PC-3 (cell line): ENCODE data around the gene SH3RF1. TPM values are rescaled to one million over a fixed set of nuclear protein-coding genes. Genes with fewer than 3 reads are reported as not detected.

Source experiments
- ATAC-seq: fragments of 200-7000 bp; cut with Tn5 transposase; 2 replicates; pipeline ENCODE4 v1.9.1; 2020; ENCODE audit warnings: mild to moderate bottlenecking, moderate library complexity
- BruUV-seq: library from RNA; stranded (reverse); fragments of 400-500 nt; replicated peaks from 2 replicates; lab custom pipeline; 2021; lab: Mats Ljungman, UMichigan
- CTCF ChIA-PET: fragments of 300-600 bp; sonication (Branson Sonifier 250); formaldehyde crosslinking; loops from one replicate; lab custom pipeline; 2022; ENCODE audit warnings: antibody characterized with exemption; lab: Charles Lee
- POLR2A ChIA-PET: fragments of 300-600 bp; sonication (Branson Sonifier 250); formaldehyde crosslinking; loops from one replicate; lab custom pipeline; 2022; ENCODE audit warnings: antibody characterized with exemption; ENCODE audit not compliant: unreplicated experiment; lab: Charles Lee
- DNase-seq: peaks from one replicate; pipeline ENCODE4 v3.0.0-alpha.2; 2015
- H2AFZ ChIP-seq: fragments of 300-600 bp; sonication (generic); 2 replicates; pipeline ENCODE4 v1.6.0; 2016; ENCODE audit warnings: antibody characterized with exemption, low read length
- H3F3A ChIP-seq: fragments of 300-600 bp; sonication (generic); one replicate; pipeline ENCODE4 v1.6.0; 2017; ENCODE audit warnings: antibody characterized with exemption, low read length, control low read depth, mild to moderate bottlenecking; ENCODE audit not compliant: unreplicated experiment
- H3K27ac ChIP-seq: fragments of 300-600 bp; sonication (generic); 2 replicates; pipeline ENCODE4 v1.5.1; 2016; ENCODE audit warnings: mild to moderate bottlenecking, low read length
- H3K27me3 ChIP-seq: fragments of 300-600 bp; sonication (generic); 2 replicates; pipeline ENCODE4 v1.6.1; 2016; ENCODE audit warnings: low read length, mixed read lengths
- H3K36me3 ChIP-seq: fragments of 300-600 bp; sonication (generic); 2 replicates; pipeline ENCODE4 v1.6.1; 2016; ENCODE audit warnings: low read depth, mixed run types, low read length, mixed read lengths
- H3K4me1 ChIP-seq: fragments of 300-600 bp; sonication (generic); 2 replicates; pipeline ENCODE4 v1.5.1; 2016; ENCODE audit warnings: low read length; ENCODE audit not compliant: insufficient read depth
- H3K4me2 ChIP-seq: fragments of 300-600 bp; sonication (generic); 2 replicates; pipeline ENCODE4 v1.6.0; 2016; ENCODE audit warnings: low read length
- H3K4me3 ChIP-seq: fragments of 300-600 bp; sonication (generic); 2 replicates; pipeline ENCODE4 v1.5.1; 2016; ENCODE audit warnings: mild to moderate bottlenecking, low read length, mixed read lengths
- H3K79me2 ChIP-seq: fragments of 300-600 bp; sonication (generic); 2 replicates; pipeline ENCODE4 v1.6.1; 2017; ENCODE audit warnings: low read length, mixed read lengths
- H3K9ac ChIP-seq: fragments of 300-600 bp; sonication (generic); 2 replicates; pipeline ENCODE4 v1.6.0; 2016; ENCODE audit warnings: mild to moderate bottlenecking, low read length
- H3K9me2 ChIP-seq: fragments of 300-600 bp; sonication (generic); replicated peaks from 2 replicates; pipeline ENCODE4 v1.6.1; 2016; ENCODE audit warnings: mixed run types, low read length, mixed read lengths
- H3K9me3 ChIP-seq: fragments of 300-600 bp; sonication (generic); 2 replicates; pipeline ENCODE4 v1.6.1; 2016; ENCODE audit warnings: low read length, mixed read lengths
- H4K20me1 ChIP-seq: fragments of 300-600 bp; sonication (generic); 2 replicates; pipeline ENCODE4 v1.6.1; 2016; ENCODE audit warnings: low read length, mixed read lengths
- EZH2 ChIP-seq: fragments of 300-600 bp; sonication (generic); IDR thresholded peaks from one replicate; pipeline ENCODE4 v1.6.1; 2017; ENCODE audit warnings: antibody characterized with exemption, mild to moderate bottlenecking, low read length; ENCODE audit not compliant: unreplicated experiment
- EZH2phosphoT487 ChIP-seq: fragments of 300-600 bp; sonication (generic); IDR thresholded peaks from 2 replicates; pipeline ENCODE4 v1.6.1; 2018; ENCODE audit warnings: mild to moderate bottlenecking, antibody characterized with exemption, low read length, borderline replicate concordance
- intact Hi-C: fragments of 100-400 bp; cut with micrococcal nuclease; formaldehyde crosslinking; loops from 2 replicates; pipeline ENCODE4 v1.9.0; 2023
- total RNA-seq: library from RNA; depleted of rRNA; stranded (reverse); fragments of >200 nt; gene quantifications from 2 replicates; pipeline ENCODE4 v1.2.3, GENCODE V29; 2014
- TF ChIP-seq, protein P1 (sequence below): fragments of 300-600 bp; sonication (generic); conservative IDR thresholded peaks from 2 replicates; pipeline ENCODE4 v1.5.1; 2017; ENCODE audit warnings: antibody characterized with exemption, low read depth, mild to moderate bottlenecking, low read length

Gene SH3RF1
- total RNA-seq, 1 experiment from 2014 or later, result 21.0 TPM

DNA sequence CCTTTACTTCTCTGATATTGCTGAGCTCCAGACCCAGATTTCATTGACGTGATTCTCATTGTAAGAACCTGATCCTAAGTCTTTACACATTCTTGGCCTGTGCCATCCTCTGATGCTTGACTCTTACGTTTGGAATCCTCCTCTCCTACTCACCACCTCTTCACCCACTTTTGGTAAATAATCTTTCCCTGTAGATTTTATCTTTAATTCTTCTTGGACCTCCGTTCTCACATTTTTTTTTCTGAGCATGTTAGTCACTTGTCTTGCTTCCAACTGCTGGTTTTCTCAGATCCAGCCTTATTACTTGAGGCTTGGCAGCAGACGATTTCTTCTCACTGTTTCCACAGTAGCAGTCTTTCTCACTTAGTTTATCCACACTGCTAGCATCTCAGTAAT, 12.4 kb upstream of the SH3RF1 start:
- Histone ChIP-seq H2AFZ (peak overlapping the region; percentile 49; the same call in 1 of the 2 replicates), H3K4me1 (peaks cover 40% of the 10 kb centered on the region), H3K9me3 (no peaks in the 10 kb centered on the region), H3K36me3 (no peaks in the 10 kb centered on the region), H3K79me2 (no peaks in the 10 kb centered on the region), H3K27ac (peak overlapping the region; percentile 98), H3F3A (peaks cover 4% of the 10 kb centered on the region), H3K9me2 (no peaks in the 10 kb centered on the region), H3K27me3 (no peaks in the 10 kb centered on the region), H3K9ac (peak overlapping the region; percentile 71), H4K20me1 (no peaks in the 10 kb centered on the region), H3K4me3 (peak overlapping the region; percentile 60), H3K4me2 (peak overlapping the region; percentile 79)
- POLR2A ChIA-PET, result interaction anchor here (0.6 to 0.7 kb wide), 2 partner anchors 80 to 292 kb away, joined by 3 read pairs; no protein-coding TSS in a partner anchor
- TF ChIP-seq EZH2, result no peak
- no peak for TF ChIP-seq EZH2phosphoT487
- TF ChIP-seq, protein P1, sequence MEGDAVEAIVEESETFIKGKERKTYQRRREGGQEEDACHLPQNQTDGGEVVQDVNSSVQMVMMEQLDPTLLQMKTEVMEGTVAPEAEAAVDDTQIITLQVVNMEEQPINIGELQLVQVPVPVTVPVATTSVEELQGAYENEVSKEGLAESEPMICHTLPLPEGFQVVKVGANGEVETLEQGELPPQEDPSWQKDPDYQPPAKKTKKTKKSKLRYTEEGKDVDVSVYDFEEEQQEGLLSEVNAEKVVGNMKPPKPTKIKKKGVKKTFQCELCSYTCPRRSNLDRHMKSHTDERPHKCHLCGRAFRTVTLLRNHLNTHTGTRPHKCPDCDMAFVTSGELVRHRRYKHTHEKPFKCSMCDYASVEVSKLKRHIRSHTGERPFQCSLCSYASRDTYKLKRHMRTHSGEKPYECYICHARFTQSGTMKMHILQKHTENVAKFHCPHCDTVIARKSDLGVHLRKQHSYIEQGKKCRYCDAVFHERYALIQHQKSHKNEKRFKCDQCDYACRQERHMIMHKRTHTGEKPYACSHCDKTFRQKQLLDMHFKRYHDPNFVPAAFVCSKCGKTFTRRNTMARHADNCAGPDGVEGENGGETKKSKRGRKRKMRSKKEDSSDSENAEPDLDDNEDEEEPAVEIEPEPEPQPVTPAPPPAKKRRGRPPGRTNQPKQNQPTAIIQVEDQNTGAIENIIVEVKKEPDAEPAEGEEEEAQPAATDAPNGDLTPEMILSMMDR, result no peak
- ATAC-seq (peak; percentile 80), DNase-seq (peak; percentile 89)
- intact Hi-C loops, result no loop called here
- CTCF ChIA-PET, result interaction anchor here (1.0 kb wide), 1 partner anchor 167 kb away, joined by 3 read pairs; no protein-coding TSS in a partner anchor
- TSS peak; percentile 85 for BruUV-seq

DNA sequence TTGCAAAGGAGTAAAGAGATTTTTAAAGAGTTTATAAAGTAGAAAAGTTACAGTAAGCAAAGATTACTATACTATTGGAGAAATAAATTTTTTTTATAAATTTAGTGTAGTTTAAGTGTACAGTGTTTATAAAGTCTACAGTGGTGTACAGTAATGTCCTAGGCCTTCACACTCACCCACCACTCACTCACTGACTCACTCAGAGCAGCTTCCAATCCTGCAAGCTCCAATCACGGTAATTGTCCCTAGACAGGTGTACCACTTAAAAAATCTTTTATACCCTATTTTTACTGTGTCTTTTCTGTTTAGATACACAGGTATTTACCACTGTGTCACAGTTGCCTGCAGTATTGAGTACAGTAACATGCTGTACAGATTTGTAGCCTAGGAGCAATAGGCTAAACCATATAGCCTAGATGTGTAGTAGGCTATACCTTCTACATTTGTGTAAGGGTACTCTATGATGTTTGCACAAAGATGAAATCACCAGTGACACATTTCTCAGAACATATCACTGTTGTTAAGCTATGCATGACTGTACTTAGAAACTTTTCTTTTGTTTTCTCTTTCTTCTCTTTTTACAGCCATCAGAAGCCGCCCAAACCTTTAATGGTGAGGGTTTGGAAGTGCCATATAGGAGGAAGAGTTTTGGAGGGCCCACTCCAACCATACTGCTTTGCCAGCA, 11.8 kb upstream of the SH3RF1 start:
- H3K27me3 ChIP-seq, result no peaks in the 10 kb centered on the region
- no TSS peak for BruUV-seq
- H3K27ac ChIP-seq, result peak overlapping the region; percentile 98
- no peaks in the 10 kb centered on the region for H3K36me3 ChIP-seq
- peak overlapping the region; percentile 60 for H3K4me3 ChIP-seq
- peaks cover 4% of the 10 kb centered on the region for H3F3A ChIP-seq
- DNase-seq, result peak; percentile 83
- peak overlapping the region; percentile 49; the same call in 1 of the 2 replicates for H2AFZ ChIP-seq
- peak; percentile 92 for ATAC-seq
- H3K9me2 ChIP-seq, result no peaks in the 10 kb centered on the region
- no peaks in the 10 kb centered on the region for H3K9me3 ChIP-seq
- peak overlapping the region; percentile 79 for H3K4me2 ChIP-seq
- ChIA-PET POLR2A (interaction anchor here (0.6 to 0.7 kb wide), 2 partner anchors 81 to 293 kb away, joined by 3 read pairs; no protein-coding TSS in a partner anchor), CTCF (interaction anchor here (0.6 to 1.0 kb wide), 2 partner anchors 167 to 272 kb away, joined by 3 read pairs; partner anchors contain the start of gene CBR4)
- H3K79me2 ChIP-seq, result no peaks in the 10 kb centered on the region
- H3K9ac ChIP-seq, result peak overlapping the region; percentile 71
- intact Hi-C loops, result no loop called here
- H4K20me1 ChIP-seq, result no peaks in the 10 kb centered on the region
- TF ChIP-seq, protein P1, result no peak
- peaks cover 40% of the 10 kb centered on the region for H3K4me1 ChIP-seq

GRCh38 chr4:169279108-169279507, 8.4 kb upstream of the SH3RF1 start:
- intact Hi-C loops, result loop anchor here (10.0 kb wide), 1 partner anchor 66 kb away; no protein-coding TSS in a partner anchor

More at GRCh38 chr4:169279108-169279507, 8.4 kb upstream of the SH3RF1 start:
- Histone ChIP-seq H3K27me3 (no peaks in the 10 kb centered on the region), H3K36me3 (no peaks in the 10 kb centered on the region), H3K9me3 (no peaks in the 10 kb centered on the region), H3K4me2 (peak overlapping the region; percentile 25), H2AFZ (no peak overlapping the region), H3K4me1 (peaks cover 36% of the 10 kb centered on the region), H4K20me1 (no peaks in the 10 kb centered on the region), H3K9me2 (no peaks in the 10 kb centered on the region), H3K9ac (no peak overlapping the region), H3K79me2 (no peaks in the 10 kb centered on the region), H3K27ac (peak overlapping the region; percentile 16), H3K4me3 (no peak overlapping the region), H3F3A (peaks cover 4% of the 10 kb centered on the region)
- DNase-seq, result peak; percentile 60
- no peak for ATAC-seq
- ChIA-PET CTCF (no interaction called here), POLR2A (no interaction called here)
- no TSS peak for BruUV-seq
- TF ChIP-seq EZH2phosphoT487, result no peak
- TF ChIP-seq EZH2, result no peak
- TF ChIP-seq, protein P1, result no peak
